GM23248 (cell line): ENCODE data around the gene CALD1.

Source experiments
- EZH2 ChIP-seq: fragments of 200-600 bp; sonication (generic); IDR thresholded peaks from 2 replicates; pipeline ENCODE4 v1.6.1; 2018; ENCODE audit warnings: antibody characterized with exemption, mild to moderate bottlenecking; ENCODE audit not compliant: insufficient read depth, poor library complexity, severe bottlenecking
- EZH2phosphoT487 ChIP-seq: fragments of 200-600 bp; sonication (generic); IDR thresholded peaks from 2 replicates; pipeline ENCODE4 v1.6.1; 2018; ENCODE audit warnings: antibody characterized with exemption, moderate library complexity, mild to moderate bottlenecking, low read depth; ENCODE audit not compliant: insufficient read depth

DNA sequence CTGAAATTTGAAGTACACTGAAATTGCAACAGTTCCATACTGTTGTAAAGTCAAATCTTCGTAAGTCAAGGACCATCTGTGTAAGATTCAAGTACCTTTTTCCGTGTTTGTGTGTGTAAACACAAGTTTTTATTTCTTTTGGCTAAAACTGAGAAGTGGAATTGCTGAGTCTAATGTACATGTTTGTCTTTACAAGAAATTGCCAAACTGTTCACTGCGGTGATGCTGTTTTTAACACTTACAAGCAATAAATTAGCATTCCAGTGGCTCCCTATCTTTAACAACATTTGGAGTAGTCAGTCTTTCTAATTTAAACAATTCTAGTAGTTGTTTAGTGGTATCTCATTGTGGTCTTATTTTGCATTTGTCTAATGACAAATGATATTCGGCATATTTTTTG is 23.3 kb downstream of the CALD1 start:
- TF ChIP-seq EZH2phosphoT487 (no peak), EZH2 (no peak)
